Peyer's patch (tissue), 4 donors: ENCODE data around the gene BLOC1S2. TPM values are rescaled to one million over a fixed set of nuclear protein-coding genes. Genes with fewer than 3 reads are reported as not detected.
A peak's percentile ranks its signal among the peaks of the same experiment; 100 is the strongest.
"Not testable (repeated sequence)": the region's sequence is repeated elsewhere in the genome, so short reads cannot be mapped to it uniquely, and the experiment has no call there.

ENCODE experiments used
- DNase-seq, 3 donors: peaks; one replicate each; pipeline ENCODE4 v3.0.0-alpha.2; 2017 to 2019
- H3K27ac ChIP-seq, 4 donors: fragments of 200-600 bp; sonication (generic); one replicate each; pipeline ENCODE4 v1.5.1; 2016 to 2019
- H3K27me3 ChIP-seq, 2 donors: fragments of 200-600 bp; sonication (generic); one replicate each; pipeline ENCODE4 v1.5.1; 2019
- H3K36me3 ChIP-seq, 3 donors: fragments of 200-600 bp; sonication (generic); one replicate each; pipeline ENCODE4 v1.5.1; 2016 to 2019
- H3K4me1 ChIP-seq, 4 donors: fragments of 200-600 bp; sonication (generic); one replicate each; pipeline ENCODE4 v1.5.1; 2016 to 2019
- H3K4me3 ChIP-seq, 4 donors: fragments of 200-600 bp; sonication (generic); 1 replicate in 3 of 4; 2 replicates in 1 of 4; pipeline ENCODE4 v1.5.1; 2016 to 2019; ENCODE audit warnings: mild to moderate bottlenecking in 1 of 4
- H3K9me3 ChIP-seq, 4 donors: fragments of 200-600 bp; sonication (generic); one replicate each; pipeline ENCODE4 v1.5.1; 2016 to 2019; ENCODE audit warnings: mild to moderate bottlenecking in 1 of 4
- POLR2A ChIP-seq, 2 donors: fragments of 450-650 bp; IDR thresholded peaks; one replicate each; pipeline ENCODE4 v1.5.1; 2017; ENCODE audit warnings: antibody characterized with exemption in 2 of 2, mild to moderate bottlenecking in 2 of 2, moderate library complexity in 2 of 2
- total RNA-seq, 4 donors: library from RNA; depleted of rRNA; stranded (reverse); fragments of >200 nt; gene quantifications; one replicate each; pipeline ENCODE4 v1.1.0, GENCODE V29; 2016
- TF ChIP-seq, protein P1 (sequence below), 6 experiments: fragments of 450-650 bp in 4 of 6; fragments of 200-600 bp in 2 of 6; sonication (generic) in 1 of 6; IDR thresholded peaks; one replicate each; pipeline ENCODE4 v1.5.1; 2017 to 2019; ENCODE audit warnings: antibody characterized with exemption in 6 of 6, mild to moderate bottlenecking in 3 of 6, moderate library complexity in 1 of 6

The BLOC1S2 gene
- total RNA-seq, 4 donors from 2014 or later, result 7.5 to 17.9 (median 14.9) TPM

DNA sequence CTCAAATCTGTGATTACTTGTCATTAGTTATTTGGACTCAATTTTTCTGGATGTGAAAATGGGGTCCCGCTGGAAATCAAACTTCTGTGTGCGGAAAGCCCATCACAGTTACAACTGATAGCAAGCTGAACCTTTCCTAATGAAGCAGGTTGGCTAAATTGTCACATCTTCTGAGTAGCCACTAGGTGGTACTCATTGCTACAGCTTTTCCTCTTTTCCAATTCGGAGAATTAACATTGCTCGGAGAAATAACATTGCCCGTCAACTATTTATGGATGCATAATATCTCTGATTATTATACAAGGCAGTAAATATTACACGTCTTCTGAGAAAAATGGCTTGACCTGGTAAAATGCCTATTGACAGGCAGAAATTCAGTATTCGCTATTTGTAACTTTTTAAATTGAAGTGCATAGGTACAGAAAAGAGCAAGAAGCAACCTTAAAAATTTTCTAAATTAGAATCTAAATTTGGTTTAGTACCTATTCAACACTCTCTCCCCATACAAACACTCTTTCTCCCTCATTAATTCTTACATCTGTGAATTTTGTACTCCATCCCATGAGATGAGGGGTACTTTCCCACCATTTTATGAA, 17.3 kb upstream of the BLOC1S2 start:
- Histone ChIP-seq H3K36me3 (no peaks in the 10 kb centered on the region), H3K27ac (no peak overlapping the region), H3K27me3 (no peaks in the 10 kb centered on the region), H3K4me3 (no peak overlapping the region), H3K9me3 (no peaks in the 10 kb centered on the region), H3K4me1 (no peaks in the 10 kb centered on the region)
- no peak for DNase-seq
- TF ChIP-seq, protein P1, sequence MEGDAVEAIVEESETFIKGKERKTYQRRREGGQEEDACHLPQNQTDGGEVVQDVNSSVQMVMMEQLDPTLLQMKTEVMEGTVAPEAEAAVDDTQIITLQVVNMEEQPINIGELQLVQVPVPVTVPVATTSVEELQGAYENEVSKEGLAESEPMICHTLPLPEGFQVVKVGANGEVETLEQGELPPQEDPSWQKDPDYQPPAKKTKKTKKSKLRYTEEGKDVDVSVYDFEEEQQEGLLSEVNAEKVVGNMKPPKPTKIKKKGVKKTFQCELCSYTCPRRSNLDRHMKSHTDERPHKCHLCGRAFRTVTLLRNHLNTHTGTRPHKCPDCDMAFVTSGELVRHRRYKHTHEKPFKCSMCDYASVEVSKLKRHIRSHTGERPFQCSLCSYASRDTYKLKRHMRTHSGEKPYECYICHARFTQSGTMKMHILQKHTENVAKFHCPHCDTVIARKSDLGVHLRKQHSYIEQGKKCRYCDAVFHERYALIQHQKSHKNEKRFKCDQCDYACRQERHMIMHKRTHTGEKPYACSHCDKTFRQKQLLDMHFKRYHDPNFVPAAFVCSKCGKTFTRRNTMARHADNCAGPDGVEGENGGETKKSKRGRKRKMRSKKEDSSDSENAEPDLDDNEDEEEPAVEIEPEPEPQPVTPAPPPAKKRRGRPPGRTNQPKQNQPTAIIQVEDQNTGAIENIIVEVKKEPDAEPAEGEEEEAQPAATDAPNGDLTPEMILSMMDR (IDR thresholded peaks at IDR 0.05), result peak; percentile 24 to 57 (median 48)
- no peak for TF ChIP-seq POLR2A (IDR thresholded peaks at IDR 0.05)

DNA sequence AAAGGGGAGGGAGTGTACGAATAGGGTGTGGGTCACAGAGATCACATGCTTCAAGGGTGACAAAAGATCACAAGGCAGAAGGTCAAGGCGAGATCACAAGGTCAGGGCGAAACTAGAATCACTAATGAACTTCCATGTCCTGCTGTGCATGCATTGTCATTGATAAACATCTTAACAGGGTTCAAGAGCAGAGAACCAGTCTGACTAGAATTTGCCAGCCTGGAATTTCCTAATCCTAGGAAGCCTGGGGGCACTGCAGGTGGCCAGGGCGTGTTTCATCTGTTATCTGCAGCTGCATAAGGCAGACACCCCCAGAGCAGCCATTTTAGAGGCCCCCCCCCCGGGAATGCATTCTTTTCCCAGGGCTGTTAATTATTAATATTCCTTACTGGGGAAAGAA, 14.6 kb upstream of the BLOC1S2 start:
- not testable (repeated sequence) for H3K36me3 ChIP-seq, H3K9me3 ChIP-seq, H3K27ac ChIP-seq, H3K4me3 ChIP-seq, H3K27me3 ChIP-seq, DNase-seq, H3K4me1 ChIP-seq

DNA sequence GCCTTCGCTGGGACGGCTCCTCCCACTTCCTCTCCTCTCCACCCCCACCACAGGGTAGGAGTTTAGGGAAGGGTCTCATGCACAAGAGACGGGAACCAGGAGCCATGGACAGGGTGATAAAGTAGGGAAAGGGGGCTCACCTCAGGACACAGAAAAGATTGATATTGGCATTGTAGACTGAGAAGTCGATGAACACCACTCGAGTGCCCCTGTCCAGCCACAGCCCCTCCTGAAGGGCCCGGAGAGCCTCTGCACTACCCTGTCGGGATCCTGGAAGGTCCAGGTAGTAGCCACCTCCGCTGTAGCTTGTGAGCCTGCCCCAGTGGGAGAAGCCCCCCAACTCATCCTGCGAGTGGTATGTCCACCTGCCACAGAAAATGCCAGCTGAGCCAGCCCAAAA, 10.8 kb upstream of the BLOC1S2 start:
- DNase-seq, result no peak
- no peaks in the 10 kb centered on the region for H3K27me3 ChIP-seq
- no peak overlapping the region for H3K4me3 ChIP-seq
- no peaks in the 10 kb centered on the region for H3K36me3 ChIP-seq
- no peaks in the 10 kb centered on the region for H3K4me1 ChIP-seq
- TF ChIP-seq, protein P1 (IDR thresholded peaks at IDR 0.05), result no peak
- no peak for TF ChIP-seq POLR2A (IDR thresholded peaks at IDR 0.05)
- no peaks in the 10 kb centered on the region for H3K9me3 ChIP-seq
- no peak overlapping the region for H3K27ac ChIP-seq

DNA sequence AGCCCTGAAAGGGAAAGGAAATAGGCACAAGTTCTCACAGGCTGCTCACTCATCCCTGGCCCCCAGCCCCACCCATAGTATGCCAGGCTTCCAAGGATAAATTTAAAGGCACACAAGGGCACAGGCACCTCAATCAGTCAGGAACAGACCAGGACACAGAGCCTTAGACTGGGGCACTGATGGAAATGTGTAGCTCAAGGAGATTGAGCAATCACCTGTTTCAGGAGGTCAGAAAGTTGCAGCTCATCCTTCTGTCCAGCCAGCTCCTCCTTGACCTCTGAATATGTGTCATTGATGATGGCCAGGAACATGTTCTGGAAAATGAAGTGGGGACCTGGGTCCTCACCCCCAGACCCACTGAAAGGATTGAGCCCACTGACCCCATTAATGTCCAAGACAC, 6.6 kb upstream of the BLOC1S2 start:
- Histone ChIP-seq H3K27ac (no peak overlapping the region), H3K4me3 (no peak overlapping the region), H3K4me1 (no peaks in the 10 kb centered on the region), H3K27me3 (no peaks in the 10 kb centered on the region), H3K9me3 (no peaks in the 10 kb centered on the region), H3K36me3 (no peaks in the 10 kb centered on the region)
- TF ChIP-seq, protein P1 (IDR thresholded peaks at IDR 0.05), result no peak
- no peak for TF ChIP-seq POLR2A (IDR thresholded peaks at IDR 0.05)
- no peak for DNase-seq

DNA sequence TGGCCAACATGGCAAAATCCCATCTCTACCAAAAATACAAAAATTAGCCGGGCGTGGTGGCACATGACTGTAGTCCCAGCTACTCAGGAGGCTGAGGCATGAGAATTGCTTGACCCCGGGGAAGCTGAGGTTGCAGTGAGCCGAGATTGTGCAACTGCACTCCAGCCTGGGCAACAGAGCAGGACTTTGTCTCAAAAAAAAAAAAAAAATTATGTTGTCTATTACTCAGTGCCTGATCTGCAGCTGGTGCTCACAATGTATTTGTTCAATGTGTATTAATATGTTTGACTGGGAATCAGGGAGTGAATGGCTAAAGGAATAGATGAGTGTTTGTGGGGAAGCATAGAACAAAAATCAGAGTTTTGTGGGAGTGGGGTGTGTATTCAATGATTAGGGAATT, 5.8 kb upstream of the BLOC1S2 start:
- H3K9me3 ChIP-seq, H3K4me3 ChIP-seq, H3K27ac ChIP-seq, H3K27me3 ChIP-seq, H3K4me1 ChIP-seq, H3K36me3 ChIP-seq: not testable (repeated sequence)
- peak in 1 of 3 donors; percentile 58 for DNase-seq

DNA sequence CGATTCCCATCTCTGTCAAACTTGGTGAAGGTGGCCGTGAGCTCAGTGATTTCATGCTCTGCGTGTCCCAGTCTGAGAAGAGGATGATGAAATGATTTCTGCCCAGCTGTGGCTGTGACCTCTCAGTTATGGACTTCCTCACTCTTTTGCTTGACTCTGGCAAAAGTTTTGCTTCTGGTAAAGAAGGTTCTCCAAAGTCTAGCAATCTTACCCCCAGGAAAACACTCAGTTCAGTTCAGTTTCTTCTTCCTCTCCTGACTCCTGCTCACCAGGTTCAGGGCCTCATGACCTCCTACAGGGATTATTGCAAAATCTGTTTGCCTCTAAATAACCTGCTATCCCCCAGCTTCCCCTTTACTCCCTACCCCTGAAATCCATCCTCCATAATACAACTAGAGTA, 4.9 kb upstream of the BLOC1S2 start:
- DNase-seq, result no peak
- Histone ChIP-seq H3K9me3 (no peaks in the 10 kb centered on the region), H3K36me3 (no peaks in the 10 kb centered on the region), H3K4me1 (peaks cover 0 to 6% (median 0%) of the 10 kb centered on the region in 4 donors), H3K4me3 (no peak overlapping the region), H3K27ac (no peak overlapping the region), H3K27me3 (no peaks in the 10 kb centered on the region)
- TF ChIP-seq, protein P1 (IDR thresholded peaks at IDR 0.05), result no peak
- no peak for TF ChIP-seq POLR2A (IDR thresholded peaks at IDR 0.05)

DNA sequence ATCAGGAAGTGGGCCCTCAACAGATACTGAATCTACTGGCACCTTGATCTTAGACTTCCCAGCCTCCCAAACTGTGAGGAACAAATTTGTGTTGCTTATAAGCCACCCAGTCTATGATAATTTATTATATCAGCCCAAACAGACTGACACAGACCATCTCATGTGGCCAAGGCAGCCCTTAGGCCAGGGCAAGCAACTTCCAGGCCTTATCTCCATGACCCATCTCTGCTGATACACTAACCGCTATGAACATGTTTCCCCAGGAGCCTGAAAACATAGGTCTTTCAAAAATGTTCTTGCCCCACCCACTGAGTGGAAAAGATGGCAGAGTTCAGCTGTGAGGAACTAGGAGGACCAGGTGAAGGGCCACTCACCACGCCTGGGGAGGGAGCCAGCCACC, 3.2 kb upstream of the BLOC1S2 start:
- no peaks in the 10 kb centered on the region for H3K9me3 ChIP-seq
- no peak overlapping the region for H3K27ac ChIP-seq
- no peaks in the 10 kb centered on the region for H3K36me3 ChIP-seq
- no peak for DNase-seq
- no peaks in the 10 kb centered on the region for H3K27me3 ChIP-seq
- peaks cover 0 to 18% (median 5%) of the 10 kb centered on the region in 4 donors for H3K4me1 ChIP-seq
- no peak overlapping the region for H3K4me3 ChIP-seq
- TF ChIP-seq POLR2A (IDR thresholded peaks at IDR 0.05), result no peak
- TF ChIP-seq, protein P1 (IDR thresholded peaks at IDR 0.05), result no peak
